Neural crest cell (in vitro differentiated cells): ENCODE results near the gene UXS1. TPM values are rescaled to one million over a fixed set of nuclear protein-coding genes. Genes with fewer than 3 reads are reported as not detected.

Experiments used
- DNase-seq: peaks from one replicate; pipeline ENCODE4 v3.0.0; 2021; ENCODE audit warnings: low read depth, mixed read lengths, low spot score
- H3K27ac Mint-ChIP-seq: one replicate; pipeline ENCODE4 v1.8.0; 2021; ENCODE audit warnings: mild to moderate bottlenecking, mixed read lengths; ENCODE audit not compliant: unreplicated experiment
- H3K27me3 Mint-ChIP-seq: 2 replicates; pipeline ENCODE4 v1.8.0; 2021; ENCODE audit warnings: low read depth, mild to moderate bottlenecking, mixed read lengths
- H3K36me3 Mint-ChIP-seq: 2 replicates; pipeline ENCODE4 v1.8.0; 2021; ENCODE audit warnings: low read depth, mild to moderate bottlenecking, mixed read lengths
- H3K4me1 Mint-ChIP-seq: 2 replicates; pipeline ENCODE4 v1.8.0; 2021; ENCODE audit warnings: mixed read lengths
- H3K4me3 Mint-ChIP-seq: one replicate; pipeline ENCODE4 v1.8.0; 2021; ENCODE audit warnings: mild to moderate bottlenecking, mixed read lengths
- H3K9me3 Mint-ChIP-seq: 2 replicates; pipeline ENCODE4 v1.8.0; 2021; ENCODE audit warnings: mixed read lengths
- CTCF ChIP-seq: fragments of 200-600 bp; sonication (generic); conservative IDR thresholded peaks from 2 replicates; pipeline ENCODE4 v1.5.0; 2021; ENCODE audit warnings: antibody characterized with exemption, mild to moderate bottlenecking
- total RNA-seq: library from RNA; stranded (reverse); gene quantifications from 2 replicates; pipeline ENCODE4 v1.2.1, GENCODE V29; 2021

The UXS1 gene
- total RNA-seq, 1 donor from 2014 or later, result 55.4 TPM

- no peak for TF ChIP-seq CTCF
- no peak for DNase-seq
- Mint-ChIP-seq H3K4me3 (no peak overlapping the region), H3K4me1 (peaks cover 44% of the 10 kb centered on the region), H3K9me3 (peaks cover 2% of the 10 kb centered on the region), H3K36me3 (peaks cover 35% of the 10 kb centered on the region), H3K27me3 (no peaks in the 10 kb centered on the region), H3K27ac (peak overlapping the region; percentile 8)
Observed at GRCh38 chr2:106147665-106148064, 46.4 kb downstream of the UXS1 start.

- H3K36me3 Mint-ChIP-seq, result peaks cover 34% of the 10 kb centered on the region
- no peak for DNase-seq
- TF ChIP-seq CTCF, result no peak
- no peaks in the 10 kb centered on the region for H3K27me3 Mint-ChIP-seq
- peak overlapping the region; percentile 3 for H3K27ac Mint-ChIP-seq
- peaks cover 2% of the 10 kb centered on the region for H3K9me3 Mint-ChIP-seq
- H3K4me1 Mint-ChIP-seq, result peaks cover 49% of the 10 kb centered on the region
- no peak overlapping the region for H3K4me3 Mint-ChIP-seq
Observed at GRCh38 chr2:106147159-106147558, 46.9 kb downstream of the UXS1 start.

GRCh38 chr2:106144621-106145331 is 49.3 kb downstream of the UXS1 start:
- H3K27ac Mint-ChIP-seq, result no peak overlapping the region
- TF ChIP-seq CTCF, result no peak

GRCh38 chr2:106143495-106144215 is 50.4 kb downstream of the UXS1 start:
- Mint-ChIP-seq H3K27me3 (no peaks in the 10 kb centered on the region), H3K27ac (no peak overlapping the region)
- DNase-seq, result no peak

More at GRCh38 chr2:106144621-106145331, 49.3 kb downstream of the UXS1 start:
- H3K9me3 Mint-ChIP-seq, result no peaks in the 10 kb centered on the region
- no peak for DNase-seq
- peaks cover 23% of the 10 kb centered on the region for H3K36me3 Mint-ChIP-seq
- H3K27me3 Mint-ChIP-seq, result no peaks in the 10 kb centered on the region
- peaks cover 45% of the 10 kb centered on the region for H3K4me1 Mint-ChIP-seq
- no peak overlapping the region for H3K4me3 Mint-ChIP-seq

GRCh38 chr2:106142683-106143082 is 51.4 kb downstream of the UXS1 start:
- no peaks in the 10 kb centered on the region for H3K27me3 Mint-ChIP-seq
- H3K9me3 Mint-ChIP-seq, result no peaks in the 10 kb centered on the region
- peaks cover 57% of the 10 kb centered on the region for H3K4me1 Mint-ChIP-seq
- TF ChIP-seq CTCF, result no peak
- no peak overlapping the region for H3K4me3 Mint-ChIP-seq
- DNase-seq, result no peak
- no peak overlapping the region for H3K27ac Mint-ChIP-seq
- H3K36me3 Mint-ChIP-seq, result peaks cover 25% of the 10 kb centered on the region

More at GRCh38 chr2:106143495-106144215, 50.4 kb downstream of the UXS1 start:
- Mint-ChIP-seq H3K4me3 (no peak overlapping the region), H3K9me3 (no peaks in the 10 kb centered on the region), H3K36me3 (peaks cover 20% of the 10 kb centered on the region), H3K4me1 (peaks cover 53% of the 10 kb centered on the region)
- no peak for TF ChIP-seq CTCF
